Activated CD4-positive, alpha-beta T cell treated with anti-CD3 and anti-CD28 coated beads for 36 hours (primary cell): ENCODE measurements around the gene LY6G6F. TPM values are rescaled to one million over a fixed set of nuclear protein-coding genes. Genes with fewer than 3 reads are reported as not detected.

ENCODE experiments used
- ATAC-seq: fragments of 200-7000 bp; cut with Tn5 transposase; one replicate; pipeline ENCODE4 v1.10.0; 2021; ENCODE audit warnings: mild to moderate bottlenecking, moderate library complexity
- CTCF ChIA-PET: fragments of 350-600 bp; sonication (Branson Sonifier 250); formaldehyde crosslinking; loops from one replicate; lab custom pipeline; 2021; ENCODE audit warnings: antibody characterized with exemption; lab: Charles Lee
- POLR2A ChIA-PET: fragments of 350-600 bp; sonication (Branson Sonifier 250); formaldehyde crosslinking; loops from one replicate; lab custom pipeline; 2021; ENCODE audit warnings: antibody characterized with exemption, inconsistent platforms; lab: Charles Lee
- DNase-seq: peaks from one replicate; pipeline ENCODE4 v3.0.0-alpha.2; 2020
- H3K27ac Mint-ChIP-seq: one replicate; pipeline ENCODE4 v1.8.0; 2021; ENCODE audit warnings: mixed read lengths
- H3K27me3 Mint-ChIP-seq: one replicate; pipeline ENCODE4 v1.8.0; 2021; ENCODE audit warnings: mixed read lengths
- H3K36me3 Mint-ChIP-seq: one replicate; pipeline ENCODE4 v1.8.0; 2021; ENCODE audit warnings: low read depth, mixed read lengths
- H3K4me1 Mint-ChIP-seq: one replicate; pipeline ENCODE4 v1.8.0; 2021; ENCODE audit warnings: mixed read lengths
- H3K4me3 Mint-ChIP-seq: one replicate; pipeline ENCODE4 v1.8.0; 2021; ENCODE audit warnings: mild to moderate bottlenecking, moderate library complexity, mixed read lengths
- H3K9me3 Mint-ChIP-seq: one replicate; pipeline ENCODE4 v1.8.0; 2021; ENCODE audit warnings: low read depth, mixed read lengths
- intact Hi-C, 2 experiments: fragments of 100-400 bp; cut with DNase I in 1 of 2; cut with micrococcal nuclease in 1 of 2; formaldehyde crosslinking; loops; one replicate each; pipeline versions ENCODE4 v1.14.2 to v1.15.1; 2022 to 2024; cut with DNase I, micrococcal nuclease
- total RNA-seq, 2 experiments: library from RNA; stranded (reverse); gene quantifications; one replicate each; pipeline ENCODE4 v1.2.3, GENCODE V29; 2021

LY6G6F gene
- total RNA-seq: not detected

GRCh38 chr6:31706599-31706998, at the start of gene LY6G6F:
Gene LY6G6F, plus strand, starts transcription at chr6:31706866. Its CDS starts 41 bp downstream, at chr6:31706907.
- POLR2A ChIA-PET: no interaction called here
- CTCF ChIA-PET: interaction anchor here (0.7 to 1.1 kb wide), 3 partner anchors 8 to 123 kb away, joined by 3 to 4 read pairs (median 4); no protein-coding TSS in a partner anchor
- no peak for DNase-seq

GRCh38 chr6:31657406-31658157, 49.1 kb upstream of the LY6G6F start:
- Mint-ChIP-seq H3K4me1 (peaks cover 53% of the 10 kb centered on the region), H3K4me3 (no peak overlapping the region), H3K9me3 (no peaks in the 10 kb centered on the region), H3K36me3 (peaks cover 23% of the 10 kb centered on the region), H3K27ac (peak overlapping the region; percentile 93), H3K27me3 (no peaks in the 10 kb centered on the region)
- ChIA-PET POLR2A (interaction anchor here (0.6 kb wide), 2 partner anchors 10 to 198 kb away, joined by 3 to 5 read pairs; no protein-coding TSS in a partner anchor), CTCF (interaction anchor here (0.7 kb wide), 1 partner anchor 130 kb away, joined by 3 read pairs; no protein-coding TSS in a partner anchor)
- DNase-seq (peak; percentile 64), ATAC-seq (no peak)
- intact Hi-C loops: no loop called here

More at GRCh38 chr6:31706599-31706998, at the start of gene LY6G6F:
- Mint-ChIP-seq H3K4me3 (no peak within 1 kb of the TSS), H3K4me1 (peaks cover 16% of the 10 kb centered on the region), H3K27ac (no peak within 1 kb of the TSS), H3K27me3 (no peaks in the 10 kb centered on the region), H3K36me3 (peaks cover 4% of the 10 kb centered on the region), H3K9me3 (no peaks in the 10 kb centered on the region)
- intact Hi-C loops: no loop called here
- no peak for ATAC-seq

GRCh38 chr6:31658158-31658688, 48.4 kb upstream of the LY6G6F start:
- DNase-seq (no peak), ATAC-seq (no peak)
- H3K9me3 Mint-ChIP-seq: no peaks in the 10 kb centered on the region
- peak overlapping the region; percentile 88 for H3K4me3 Mint-ChIP-seq
- ChIA-PET POLR2A (no interaction called here), CTCF (interaction anchor here (0.6 kb wide), 1 partner anchor 61 kb away, joined by 4 read pairs; no protein-coding TSS in a partner anchor)
- H3K27ac Mint-ChIP-seq: peak overlapping the region; percentile 93
- intact Hi-C loops: no loop called here
- peaks cover 27% of the 10 kb centered on the region for H3K36me3 Mint-ChIP-seq
- H3K4me1 Mint-ChIP-seq: peaks cover 55% of the 10 kb centered on the region
- no peaks in the 10 kb centered on the region for H3K27me3 Mint-ChIP-seq

- Mint-ChIP-seq H3K9me3 (no peaks in the 10 kb centered on the region), H3K36me3 (peaks cover 36% of the 10 kb centered on the region), H3K4me3 (peak overlapping the region; percentile 88), H3K27ac (peak overlapping the region; percentile 93), H3K4me1 (peaks cover 61% of the 10 kb centered on the region), H3K27me3 (no peaks in the 10 kb centered on the region)
- DNase-seq: no peak
- intact Hi-C loops: no loop called here
- ATAC-seq: no peak
- ChIA-PET POLR2A (no interaction called here), CTCF (interaction anchor here (0.6 kb wide), 1 partner anchor 137 kb away, joined by 3 read pairs; the partner anchor contains the start of gene VARS1)
Observed at GRCh38 chr6:31658983-31659648, 47.5 kb upstream of the LY6G6F start.

GRCh38 chr6:31659649-31660380, 46.9 kb upstream of the LY6G6F start:
- Mint-ChIP-seq H3K36me3 (peaks cover 43% of the 10 kb centered on the region), H3K27ac (peak overlapping the region; percentile 93)

GRCh38 chr6:31660381-31661261, 46.0 kb upstream of the LY6G6F start, which contains the start of gene C6orf47:
Gene C6orf47, minus strand, starts transcription at chr6:31660778. Its CDS starts 831 bp downstream, at chr6:31659947.
- peak within 1 kb of the TSS; percentile 93 for H3K27ac Mint-ChIP-seq
- POLR2A ChIA-PET: interaction anchor here (0.9 to 2.3 kb wide), 2 partner anchors 8 to 119 kb away, joined by 3 to 12 read pairs; partner anchors contain the start of genes BAG6 and DDX39B
- no peaks in the 10 kb centered on the region for H3K9me3 Mint-ChIP-seq
- CTCF ChIA-PET: interaction anchor here (0.6 to 2.6 kb wide), 11 partner anchors 10 to 170 kb away, joined by 3 to 16 read pairs (median 4); partner anchors contain the start of genes ATP6V1G2, BAG6 and MICB
- H3K36me3 Mint-ChIP-seq: peaks cover 44% of the 10 kb centered on the region
- peaks cover 64% of the 10 kb centered on the region for H3K4me1 Mint-ChIP-seq
- peak within 1 kb of the TSS; percentile 88 for H3K4me3 Mint-ChIP-seq
- no peaks in the 10 kb centered on the region for H3K27me3 Mint-ChIP-seq
- ATAC-seq: peak; percentile 48
- peak; percentile 86 for DNase-seq
- intact Hi-C loops: loop anchor here (1.0 to 10.0 kb wide), 5 partner anchors 8 to 1544 kb away; partner anchors contain the start of genes BAG6 (in 2 of the 2), HSD17B8 (in 1 of the 2), MICA (in 1 of the 2) and MRPS18B (in 1 of the 2)

More at GRCh38 chr6:31659649-31660380, 46.9 kb upstream of the LY6G6F start:
- intact Hi-C loops: loop anchor here (1.0 to 10.0 kb wide), 5 partner anchors 8 to 1545 kb away; partner anchors contain the start of genes BAG6 (in 2 of the 2), HSD17B8 (in 1 of the 2), MICA (in 1 of the 2) and MRPS18B (in 1 of the 2)
- Mint-ChIP-seq H3K9me3 (no peaks in the 10 kb centered on the region), H3K4me3 (peak overlapping the region; percentile 88), H3K4me1 (peaks cover 67% of the 10 kb centered on the region), H3K27me3 (no peaks in the 10 kb centered on the region)
- peak; percentile 65 for DNase-seq
- ChIA-PET POLR2A (interaction anchor here (2.3 kb wide), 1 partner anchor 7 kb away, joined by 12 read pairs; the partner anchor contains the start of gene BAG6), CTCF (interaction anchor here (0.6 to 2.6 kb wide), 4 partner anchors 9 to 171 kb away, joined by 3 to 16 read pairs (median 4); partner anchors contain the start of genes BAG6 and VARS1)
- peak; percentile 61 for ATAC-seq

GRCh38 chr6:31661262-31662123, 45.2 kb upstream of the LY6G6F start:
- Mint-ChIP-seq H3K9me3 (no peaks in the 10 kb centered on the region), H3K4me3 (peak overlapping the region; percentile 88), H3K4me1 (peaks cover 70% of the 10 kb centered on the region), H3K36me3 (peaks cover 52% of the 10 kb centered on the region), H3K27me3 (no peaks in the 10 kb centered on the region), H3K27ac (peak overlapping the region; percentile 83)
- ATAC-seq: no peak
- CTCF ChIA-PET: interaction anchor here (0.6 to 2.6 kb wide), 11 partner anchors 11 to 1395 kb away, joined by 3 to 16 read pairs (median 4); partner anchors contain the start of genes ATP6V1G2, BAG6 and MICB
- DNase-seq: no peak
- POLR2A ChIA-PET: interaction anchor here (0.6 to 2.3 kb wide), 4 partner anchors 9 to 517 kb away, joined by 3 to 12 read pairs (median 3); partner anchors contain the start of genes BAG6 and DDX39B
- intact Hi-C loops: loop anchor here (2.0 to 10.0 kb wide), 4 partner anchors 41 to 1543 kb away; partner anchors contain the start of genes HSD17B8 (in 1 of the 2), MICA (in 1 of the 2), MRPS18B (in 1 of the 2) and PPP1R10 (in 1 of the 2)

GRCh38 chr6:31662124-31662723, 44.4 kb upstream of the LY6G6F start:
- DNase-seq: no peak
- POLR2A ChIA-PET: interaction anchor here (0.6 to 2.3 kb wide), 4 partner anchors 10 to 517 kb away, joined by 3 to 12 read pairs (median 3); partner anchors contain the start of gene BAG6
- Mint-ChIP-seq H3K9me3 (no peaks in the 10 kb centered on the region), H3K27ac (peak overlapping the region; percentile 53), H3K27me3 (no peaks in the 10 kb centered on the region), H3K36me3 (peaks cover 59% of the 10 kb centered on the region), H3K4me1 (peaks cover 75% of the 10 kb centered on the region), H3K4me3 (peak overlapping the region; percentile 31)
- intact Hi-C loops: loop anchor here (5.0 to 10.0 kb wide), 3 partner anchors 260 to 1543 kb away; partner anchors contain the start of genes HSD17B8 (in 1 of the 2), MICA (in 1 of the 2), MRPS18B (in 1 of the 2) and PPP1R10 (in 1 of the 2)
- CTCF ChIA-PET: interaction anchor here (0.6 to 2.6 kb wide), 5 partner anchors 12 to 1395 kb away, joined by 3 to 16 read pairs (median 3); partner anchors contain the start of gene BAG6
- no peak for ATAC-seq
